HG03439 (cell line): ENCODE results near the gene KASH5.
A peak's percentile ranks its signal among the peaks of the same experiment; 100 is the strongest.
"Not testable (repeated sequence)": the region's sequence is repeated elsewhere in the genome, so short reads cannot be mapped to it uniquely, and the experiment has no call there.

Experiments
- ATAC-seq: cut with Tn5 transposase; IDR thresholded peaks from one replicate; pipeline ENCODE4 v1.9.1; 2021; ENCODE audit warnings: mild to moderate bottlenecking, moderate library complexity; ENCODE audit not compliant: unreplicated experiment

KASH5 gene

DNA sequence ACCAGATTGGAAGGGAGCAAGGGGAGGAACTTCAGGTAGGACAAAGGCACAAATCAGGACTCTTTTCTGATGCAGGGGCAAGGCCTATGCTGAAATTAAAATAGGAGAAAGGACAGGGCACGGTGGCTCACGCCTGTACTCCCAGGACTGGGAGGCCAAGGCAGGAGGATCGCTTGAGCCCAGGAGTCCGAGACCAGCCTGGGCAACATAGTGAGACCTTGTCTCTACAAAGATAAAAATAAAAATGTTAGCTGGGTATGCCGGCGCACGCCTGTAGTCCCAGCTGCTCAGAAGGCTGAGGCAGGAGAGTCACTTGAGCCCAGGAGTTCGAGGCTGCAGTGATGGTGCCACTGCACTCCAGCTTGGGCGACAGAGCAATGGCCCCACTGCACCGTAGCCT, 47.6 kb downstream of the KASH5 start:
- ATAC-seq = no peak

DNA sequence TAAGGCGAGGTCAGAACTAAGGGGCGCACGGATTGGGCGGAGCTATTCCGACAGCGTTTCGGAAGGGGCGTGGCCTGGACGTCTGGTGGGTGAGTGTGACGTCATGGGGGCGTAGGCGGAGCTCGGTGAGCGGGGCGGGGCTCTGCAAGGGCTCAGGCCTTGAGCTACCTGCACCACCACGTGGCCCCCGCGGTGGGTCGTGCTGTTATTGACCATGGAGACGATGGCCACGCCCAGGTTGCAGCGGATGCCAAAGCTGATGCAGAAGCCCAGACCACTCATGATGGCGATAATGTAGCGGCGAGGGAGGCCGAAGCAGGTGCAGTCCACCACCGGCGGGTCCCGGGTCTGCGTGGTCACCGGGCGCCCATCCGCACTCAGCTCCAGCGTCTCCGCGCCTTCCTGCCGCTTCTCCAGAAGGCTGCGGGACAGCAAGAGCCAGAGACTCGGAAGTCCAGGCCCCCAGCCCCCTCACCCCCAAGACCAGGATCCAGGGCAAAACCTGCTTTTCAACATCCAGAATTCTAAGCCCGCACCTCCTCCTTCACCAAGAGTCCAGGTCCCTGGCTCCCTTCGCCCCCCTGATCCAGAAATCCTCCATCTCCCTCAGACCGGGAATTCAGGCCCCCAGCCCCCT, 48.5 kb downstream of the KASH5 start:
- no peak for ATAC-seq

DNA sequence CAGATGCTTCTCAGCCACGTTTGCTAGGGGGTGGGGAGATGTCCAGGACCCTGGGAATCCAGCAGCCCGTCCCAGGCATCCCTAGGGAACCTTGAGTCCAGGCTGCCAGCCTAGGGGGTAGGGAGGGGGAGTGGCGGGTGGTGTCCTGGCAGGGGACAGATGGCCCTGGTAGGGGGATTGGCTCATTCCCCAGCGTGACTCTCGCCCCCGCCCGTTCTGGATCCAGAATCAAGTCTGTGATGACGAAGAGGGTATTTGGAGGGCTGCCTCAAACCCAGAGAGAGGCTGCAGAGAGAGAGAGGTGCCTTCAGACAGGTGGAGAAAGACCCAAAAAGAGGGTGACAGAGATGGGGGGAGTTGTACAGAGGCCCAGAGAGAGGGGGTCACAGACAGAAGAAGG, 49.2 kb downstream of the KASH5 start:
- ATAC-seq = no peak

DNA sequence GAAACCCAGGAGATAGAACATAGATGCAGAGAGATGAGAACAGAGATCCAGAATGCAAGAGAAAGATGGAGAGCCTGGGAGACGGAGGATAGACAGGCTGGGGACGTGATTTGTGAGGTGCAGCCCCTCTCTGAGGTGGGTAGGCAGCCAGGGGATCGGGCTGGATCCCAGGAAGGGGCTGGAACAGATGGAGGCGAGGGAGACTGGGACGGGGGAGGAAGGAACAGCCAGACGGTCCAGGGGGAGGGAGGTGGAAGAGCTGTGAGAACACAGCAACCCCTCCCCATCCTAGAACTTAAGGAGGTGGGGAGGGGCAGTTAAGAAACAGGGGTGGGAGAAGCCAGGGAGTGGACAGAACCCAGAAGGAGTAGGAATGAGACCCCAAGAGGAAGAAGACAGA, 50.2 kb downstream of the KASH5 start:
- ATAC-seq = no peak

DNA sequence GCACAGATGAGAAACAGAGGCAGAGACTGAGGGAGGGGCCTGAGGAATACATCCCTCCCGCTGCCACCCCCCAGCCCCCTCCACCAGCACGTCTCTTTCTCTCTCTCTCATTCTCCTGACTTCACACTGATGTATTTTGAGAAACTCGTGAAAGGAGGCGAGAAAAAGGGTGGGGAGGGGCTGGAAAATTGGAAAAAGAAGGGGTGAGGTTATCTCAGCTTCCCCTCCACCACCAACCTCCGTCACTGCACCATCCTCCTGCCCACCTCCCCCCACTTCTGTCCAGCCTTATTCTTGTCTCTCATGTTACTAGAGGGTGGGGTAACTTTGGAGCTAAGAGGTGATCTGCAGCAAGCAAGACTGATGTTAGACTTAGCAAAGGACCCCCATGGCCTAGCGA, 51.8 kb downstream of the KASH5 start:
- ATAC-seq = no peak

DNA sequence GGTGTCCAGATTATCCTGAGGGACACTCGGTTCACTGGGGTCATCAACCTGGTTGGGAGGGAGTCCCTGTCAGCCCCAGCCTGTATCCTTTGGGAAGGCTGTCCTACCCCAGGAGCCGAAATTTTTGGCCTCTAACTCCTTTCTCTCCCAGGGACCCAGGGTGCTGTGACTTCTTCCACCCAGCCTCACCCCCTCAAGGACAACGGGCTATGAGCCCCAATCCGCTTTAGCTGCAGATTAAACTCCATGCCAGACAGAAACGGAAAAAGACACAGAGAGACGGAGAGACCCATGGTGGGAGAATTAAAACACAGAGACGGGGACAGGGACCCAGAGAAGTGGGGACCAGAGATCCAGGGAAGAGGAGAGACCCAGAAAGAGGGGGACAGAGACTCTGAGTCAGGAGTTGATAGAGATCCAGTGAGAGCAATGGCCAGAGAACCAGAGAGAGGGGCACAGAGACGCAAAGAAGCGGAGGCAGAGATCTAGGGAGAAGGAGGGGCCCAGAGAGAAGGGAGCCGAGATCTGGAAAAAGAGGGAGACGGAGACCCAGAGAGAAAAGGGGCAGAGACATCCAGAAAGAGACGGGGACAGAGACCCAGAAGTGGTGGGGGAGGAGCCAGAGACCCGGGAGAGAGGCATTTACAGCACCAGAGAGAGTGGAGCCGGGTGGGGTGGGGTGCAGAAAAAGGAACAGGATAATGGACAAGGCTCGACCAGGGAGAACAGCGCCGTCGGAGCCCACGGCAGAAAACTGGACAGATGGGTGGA, 52.6 kb downstream of the KASH5 start:
- ATAC-seq = no peak

DNA sequence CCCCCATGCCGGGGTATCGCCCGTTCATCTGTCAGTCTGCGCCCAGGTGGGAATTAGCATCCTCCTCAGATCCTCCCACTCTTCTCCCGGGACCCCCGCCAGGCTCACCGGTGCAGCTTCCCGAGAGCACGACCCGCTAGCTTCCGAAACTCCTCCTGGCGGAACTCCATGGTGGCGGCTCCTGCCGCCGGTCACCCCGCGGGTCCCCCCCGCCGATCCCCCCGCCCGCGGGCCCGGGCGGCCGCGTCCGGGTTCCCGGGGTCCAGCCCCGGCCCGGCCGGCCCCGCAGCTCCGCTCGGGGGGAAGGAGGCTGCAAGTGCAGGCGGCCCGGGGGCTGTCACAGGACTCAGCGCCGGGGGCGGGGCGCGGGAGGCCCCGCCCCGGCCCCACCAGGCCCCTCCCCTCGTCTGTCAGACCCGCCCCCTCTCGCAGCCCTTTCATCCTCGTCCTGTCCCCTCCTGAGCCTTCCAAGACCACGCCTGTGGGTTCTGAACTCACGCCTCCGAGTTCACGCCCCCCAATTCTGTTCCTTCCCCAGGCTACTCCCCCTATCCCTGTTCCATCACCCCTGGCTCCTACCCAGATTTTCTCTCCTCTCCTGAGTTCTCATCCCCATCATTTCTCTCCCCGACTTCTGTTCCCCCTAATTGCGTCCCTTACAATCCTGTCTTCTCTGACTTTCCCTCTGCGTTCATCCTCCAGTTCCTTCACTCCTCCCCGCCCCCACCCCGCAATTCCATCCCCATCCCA, 53.3 kb downstream of the KASH5 start, which contains the start of gene SLC17A7:
SLC17A7 (minus strand) TSS at position 318 of the 750 bp plus-strand sequence; CDS start at position 170, 148 bp downstream.
- no peak for ATAC-seq

DNA sequence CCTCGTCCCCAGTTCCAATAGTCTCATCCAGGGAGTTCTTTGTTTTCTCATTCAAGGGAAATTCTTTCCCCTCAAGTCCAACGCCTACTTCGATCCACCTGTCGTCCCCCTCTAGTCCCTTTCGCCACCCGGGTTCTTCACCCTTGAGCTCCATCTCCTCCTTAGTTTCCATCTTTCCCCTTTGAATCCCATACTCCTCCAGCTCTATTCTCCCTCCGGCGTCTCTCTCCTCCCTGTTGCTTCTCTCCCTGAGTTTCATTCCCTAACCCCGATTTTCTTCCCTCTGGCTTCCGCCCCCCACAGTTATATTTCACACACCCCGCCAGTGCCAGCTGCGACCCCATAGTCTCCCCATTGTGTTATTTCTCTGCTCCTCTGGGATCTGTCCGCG, 53.9 kb downstream of the KASH5 start:
- no peak for ATAC-seq

DNA sequence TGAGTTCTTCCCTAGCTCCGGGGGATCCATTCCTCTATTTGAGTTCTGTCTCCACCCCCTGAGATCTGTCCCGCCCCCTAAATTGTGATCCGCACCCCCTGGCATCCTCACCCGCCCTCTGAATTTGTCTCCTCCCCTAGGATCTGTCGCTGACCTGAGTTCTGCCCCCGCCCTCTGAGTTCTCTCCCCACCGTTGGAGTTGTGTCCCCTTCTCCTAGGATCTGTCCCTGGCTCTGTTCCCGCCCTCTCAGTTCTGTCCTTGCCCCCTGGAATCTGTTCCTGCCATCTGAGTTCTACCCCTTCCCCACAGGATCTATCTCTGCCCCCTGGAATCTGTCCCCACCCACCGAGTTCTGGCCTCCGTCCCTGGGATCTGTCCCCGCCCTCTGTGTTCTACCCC, 54.3 kb downstream of the KASH5 start:
- ATAC-seq = no peak

DNA sequence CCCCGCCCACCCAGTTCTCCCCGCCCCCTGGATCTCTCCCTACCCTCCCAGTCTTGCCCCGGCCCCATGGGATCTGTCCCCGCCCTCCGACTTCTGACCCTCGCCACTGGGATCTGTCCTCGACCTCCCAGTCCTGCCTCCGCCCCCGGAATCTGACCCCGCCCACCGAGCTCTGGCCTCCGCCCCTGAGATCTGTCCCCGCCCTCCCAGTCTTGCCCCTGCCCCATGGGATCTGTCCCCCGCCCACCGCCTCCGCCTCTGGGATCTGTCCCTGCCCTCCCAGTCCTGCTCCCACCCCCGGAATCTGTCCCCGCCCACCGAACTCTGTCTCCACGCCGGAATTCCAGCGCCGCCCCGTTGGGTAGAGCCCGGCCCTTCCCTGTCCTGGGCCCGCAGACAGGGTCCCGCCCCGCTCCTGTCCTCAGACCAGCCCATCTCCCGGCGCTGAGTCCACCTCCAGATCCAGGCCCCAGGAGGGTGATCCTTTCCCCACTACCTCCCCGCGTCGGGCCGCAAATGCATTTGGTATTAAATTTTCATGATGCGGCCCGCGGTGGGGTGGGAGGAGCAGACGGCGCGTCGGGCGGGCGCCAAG, 54.8 kb downstream of the KASH5 start:
- peak; percentile 8 for ATAC-seq

DNA sequence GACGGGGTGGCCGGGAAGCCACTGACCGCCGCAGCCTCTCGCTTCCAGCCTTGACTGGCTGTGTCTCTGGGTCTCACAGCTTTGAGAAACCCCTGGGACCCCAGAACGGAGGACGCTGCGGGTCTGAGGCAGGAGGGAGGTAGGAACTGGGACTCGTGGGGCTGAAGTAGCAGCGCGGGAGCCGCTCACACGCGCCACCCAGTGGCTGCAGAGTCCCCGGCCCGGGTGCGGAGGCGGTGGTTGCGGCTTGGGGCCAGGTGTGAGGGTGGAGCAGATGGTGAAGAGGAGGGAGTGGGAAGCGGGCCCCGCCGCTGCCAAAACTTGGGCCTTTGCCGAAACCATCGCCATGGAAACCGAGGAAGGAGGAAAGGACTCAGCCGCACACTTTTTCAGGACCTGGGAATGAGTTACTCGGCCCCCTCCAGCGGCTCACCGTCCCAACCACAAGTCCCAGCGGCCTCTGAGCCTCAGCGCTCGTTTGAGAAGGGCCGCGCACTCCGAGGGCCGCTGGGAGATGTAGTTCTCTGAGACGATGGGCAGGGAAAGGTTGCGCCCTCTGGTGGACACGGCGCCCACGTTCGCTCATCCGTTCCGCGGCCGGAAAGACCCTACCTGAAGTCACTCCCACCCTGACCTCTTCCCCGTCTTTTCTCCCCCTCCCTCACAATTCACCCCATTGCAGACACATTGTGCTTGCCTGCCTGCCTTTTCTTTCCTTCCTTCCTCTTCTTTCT, 55.5 kb downstream of the KASH5 start:
- peak; percentile 78 for ATAC-seq

DNA sequence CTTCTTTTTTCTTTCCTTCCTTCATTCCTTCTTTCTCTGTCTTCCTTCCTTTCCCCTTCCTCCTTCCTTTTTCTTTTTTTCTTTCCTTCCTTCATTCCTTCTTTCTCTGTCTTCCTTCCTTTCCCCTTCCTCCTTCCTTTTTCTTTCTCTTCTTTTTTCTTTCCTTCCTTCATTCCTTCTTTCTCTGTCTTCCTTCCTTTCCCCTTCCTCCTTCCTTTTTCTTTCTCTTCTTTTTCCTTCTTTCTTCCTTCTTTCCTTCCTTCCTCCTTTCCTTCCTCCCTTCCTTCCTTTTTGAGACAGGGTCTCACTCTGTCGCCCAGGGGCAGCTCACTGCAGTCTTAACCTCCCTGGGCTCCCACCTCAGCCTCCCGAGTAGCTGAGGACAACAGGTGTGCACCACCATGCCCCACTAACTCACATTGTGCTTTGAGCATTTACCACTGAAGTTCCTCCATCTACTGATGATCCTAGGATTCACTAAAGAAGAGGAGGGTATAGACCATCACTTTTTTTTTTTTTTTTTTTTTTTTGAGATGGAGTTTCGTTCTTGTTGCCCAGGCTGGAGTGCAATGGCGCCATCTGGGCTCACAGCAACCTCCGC, 56.2 kb downstream of the KASH5 start:
- ATAC-seq = not testable (repeated sequence)

DNA sequence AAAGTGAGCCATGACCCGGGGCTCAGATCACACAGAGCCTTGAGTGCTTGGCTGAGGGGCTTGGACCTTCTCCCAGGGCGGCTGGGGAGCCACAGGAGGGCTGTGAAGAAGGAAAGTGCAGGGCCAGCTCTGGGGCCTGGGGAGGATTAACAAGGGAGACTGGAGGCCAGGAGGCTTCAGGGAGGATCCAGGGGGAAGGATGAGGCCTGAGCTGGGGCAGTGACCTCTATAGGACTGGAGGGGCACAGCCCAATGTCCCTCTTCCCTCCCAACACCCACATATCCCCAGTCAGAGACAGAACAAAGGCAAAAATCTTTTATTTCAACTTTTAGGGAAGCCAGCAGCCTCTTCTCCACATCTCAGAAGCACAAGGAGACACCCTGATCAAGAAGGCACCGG, 57.9 kb downstream of the KASH5 start:
- ATAC-seq = no peak

DNA sequence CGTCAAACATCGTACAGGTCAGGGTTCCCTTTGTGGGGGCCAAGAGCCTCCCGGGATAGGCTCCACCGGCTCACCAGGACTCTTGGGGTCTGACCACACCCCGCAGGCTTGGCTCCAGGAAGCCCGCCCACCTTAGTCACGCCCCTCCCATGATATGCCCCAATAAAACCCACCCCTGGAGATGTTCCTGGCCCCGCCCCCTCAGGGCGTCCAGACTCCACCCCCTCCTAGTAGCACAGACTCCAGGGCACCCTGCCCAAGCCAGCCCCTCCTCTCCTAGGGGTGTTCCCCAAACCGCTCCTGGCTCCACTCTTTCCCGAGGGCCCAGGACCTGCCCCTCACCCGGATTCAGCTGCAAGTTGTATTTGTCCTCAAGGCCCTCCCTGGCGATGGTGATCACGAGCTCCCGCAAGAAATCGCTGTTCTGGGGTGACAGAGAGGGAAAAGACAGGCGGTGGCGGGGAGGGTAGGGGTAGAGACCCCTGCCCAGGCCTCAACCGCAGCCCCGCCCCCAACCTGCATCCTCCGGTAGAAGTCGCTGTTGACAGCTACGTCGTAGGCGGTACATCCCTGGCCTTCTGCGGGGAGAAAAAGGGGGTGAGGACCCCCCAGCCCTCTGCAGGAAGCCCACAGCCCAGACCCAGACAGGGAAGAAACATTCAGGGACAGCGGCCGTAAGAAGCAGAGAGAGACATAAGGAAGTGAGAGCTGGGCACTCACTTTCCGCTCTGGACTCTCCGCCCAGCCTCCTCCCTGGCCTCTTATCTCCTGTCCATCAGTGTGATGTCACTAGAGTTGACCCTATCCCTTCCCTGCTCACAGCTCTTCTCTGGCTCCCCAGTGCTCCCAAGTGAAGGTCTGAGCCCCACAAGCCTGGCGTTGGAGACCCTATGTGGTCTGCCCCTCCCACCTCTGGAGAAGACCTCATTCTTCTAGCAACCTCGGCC, 59.7 kb downstream of the KASH5 start:
- no peak for ATAC-seq

DNA sequence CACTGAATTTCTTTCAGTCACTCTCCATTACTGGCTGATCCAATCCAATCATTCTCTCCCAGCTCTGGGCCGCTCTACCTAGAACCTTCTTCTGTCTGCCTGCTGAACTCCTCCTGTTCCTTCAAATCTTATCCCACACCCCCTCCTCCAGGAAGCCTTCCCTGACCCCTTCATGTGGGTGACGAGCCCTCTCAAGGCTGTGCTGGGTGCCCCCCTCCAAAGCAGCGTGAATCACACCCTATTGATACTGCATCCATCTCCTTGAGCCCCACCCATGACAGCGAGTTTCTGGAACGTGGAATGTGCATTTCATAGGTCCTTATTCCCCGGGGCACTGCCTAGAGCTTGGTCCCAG, 60.4 kb downstream of the KASH5 start:
- ATAC-seq = no peak

DNA sequence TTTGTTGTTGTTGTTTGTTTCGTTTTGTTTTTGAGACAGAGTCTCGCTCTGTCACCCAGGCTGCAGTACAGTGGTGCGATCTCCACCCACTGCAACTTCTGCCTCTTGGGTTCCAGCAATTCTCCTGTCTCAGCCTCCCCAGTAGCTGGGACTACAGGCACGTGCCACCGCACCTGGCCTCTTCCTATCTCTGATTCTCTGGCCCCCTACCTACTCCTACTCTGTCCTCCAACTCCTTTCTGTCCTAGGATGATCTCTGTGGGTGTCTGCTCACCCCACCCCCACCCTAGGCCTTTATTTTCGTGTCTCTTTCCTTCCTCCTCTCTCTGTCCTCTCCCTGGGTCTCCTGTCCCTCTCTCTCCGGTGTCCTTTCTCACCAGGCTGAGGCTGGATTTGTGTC, 62.4 kb downstream of the KASH5 start:
- no peak for ATAC-seq

DNA sequence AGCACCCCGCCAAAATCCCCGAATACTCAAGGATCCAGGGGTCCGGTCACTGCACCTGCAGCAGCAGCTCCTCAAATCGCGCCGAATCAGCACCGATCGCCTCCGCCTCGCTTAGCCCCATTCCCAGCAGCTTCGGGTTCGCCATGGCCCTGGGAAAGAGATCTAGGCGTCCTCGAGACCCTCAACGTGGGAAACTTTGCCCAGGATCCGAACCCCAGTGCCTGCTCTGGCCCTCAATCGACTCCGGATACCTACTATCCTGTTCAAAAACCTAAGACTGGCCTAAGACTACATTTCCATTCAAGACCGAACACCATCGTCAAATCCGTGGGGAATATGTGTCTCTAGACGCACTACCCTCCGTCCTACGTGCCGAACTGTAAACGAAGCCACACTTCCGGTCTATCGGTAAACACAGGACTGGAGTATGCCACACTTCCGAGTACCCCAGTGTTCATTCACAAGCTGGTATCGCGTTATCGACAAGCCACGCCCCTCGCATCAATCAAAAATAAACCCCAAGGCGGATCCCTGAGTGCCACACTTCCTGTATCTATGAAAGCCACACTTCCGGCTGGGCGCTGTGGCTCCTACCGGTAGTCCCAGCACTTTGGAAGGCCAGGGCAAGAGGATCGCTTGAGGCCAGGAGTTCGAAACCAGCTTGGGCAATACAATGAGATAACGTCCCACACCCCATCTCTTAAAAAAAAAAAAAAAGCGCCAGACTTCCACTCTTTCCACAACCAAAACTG, 63.6 kb downstream of the KASH5 start, which contains the start of gene PIH1D1:
PIH1D1 (minus strand) TSS at position 385 of the 752 bp plus-strand sequence; CDS start at position 145, 240 bp downstream.
- peak; percentile 47 for ATAC-seq

DNA sequence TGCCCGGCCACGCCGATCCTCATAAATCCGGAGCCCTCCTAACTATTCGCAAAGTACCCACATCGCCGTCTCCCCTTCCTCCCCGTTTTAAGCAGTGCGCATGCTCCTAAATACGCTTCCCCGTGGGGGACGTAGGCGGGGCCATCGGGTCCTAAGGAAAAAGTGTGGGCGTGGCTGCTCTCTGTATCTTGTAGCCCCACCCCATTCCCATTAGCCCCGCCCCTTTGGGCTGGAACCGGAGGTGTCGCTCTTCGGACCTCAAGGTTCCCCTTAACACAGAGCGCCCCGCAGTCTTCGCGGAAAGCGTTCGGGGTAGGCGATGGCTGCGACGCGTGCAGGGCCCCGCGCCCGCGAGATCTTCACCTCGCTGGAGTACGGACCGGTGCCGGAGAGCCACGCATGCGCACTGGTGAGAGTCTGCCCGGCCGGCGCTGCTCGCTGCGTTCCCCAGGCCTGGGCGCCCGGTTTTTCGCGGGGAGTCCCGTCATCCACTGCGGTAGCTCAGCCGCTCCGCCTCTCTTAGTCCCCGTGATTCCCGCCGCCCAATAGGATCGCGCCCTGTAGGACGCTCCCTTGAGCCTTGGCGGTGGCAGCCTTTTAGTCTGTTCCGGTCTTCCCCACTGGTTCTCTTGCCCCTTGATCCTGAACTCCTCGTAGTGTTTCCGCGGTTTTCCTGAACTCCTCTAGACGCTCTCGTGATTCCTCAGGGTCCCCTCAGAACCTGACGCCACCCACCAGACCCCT, 65.1 kb downstream of the KASH5 start, which contains the start of gene ALDH16A1:
ALDH16A1 (plus strand) TSS at position 213 of the 744 bp plus-strand sequence; CDS start at position 320, 107 bp downstream.
- peak; percentile 86 for ATAC-seq
